A673 (cell line): ENCODE results near the gene HSD11B1L. TPM values are rescaled to one million over a fixed set of nuclear protein-coding genes. Genes with fewer than 3 reads are reported as not detected.
A peak's percentile ranks its signal among the peaks of the same experiment; 100 is the strongest.

Experiments
- BruUV-seq: library from RNA; stranded (reverse); fragments of 400-500 nt; replicated peaks from 2 replicates; lab custom pipeline; 2021; lab: Mats Ljungman, UMichigan
- CTCF ChIA-PET: fragments of 300-600 bp; sonication (Branson Sonifier 250); formaldehyde crosslinking; loops from one replicate; lab custom pipeline; 2022; ENCODE audit warnings: antibody characterized with exemption; lab: Charles Lee
- POLR2A ChIA-PET: fragments of 300-600 bp; sonication (Branson Sonifier 250); formaldehyde crosslinking; loops from one replicate; lab custom pipeline; 2022; ENCODE audit warnings: antibody characterized with exemption; ENCODE audit not compliant: low non-redundant PET; lab: Charles Lee
- DNase-seq: peaks from one replicate; pipeline ENCODE4 v3.0.0-alpha.2; 2015; ENCODE audit warnings: low spot score
- H3K27ac ChIP-seq: fragments of 200-600 bp; sonication (generic); 2 replicates; pipeline ENCODE4 v1.5.1; 2016; ENCODE audit warnings: mixed run types, low read depth, mild to moderate bottlenecking, mixed read lengths, antibody characterized with exemption, low read length; ENCODE audit not compliant: poor library complexity, severe bottlenecking
- H3K27me3 ChIP-seq: fragments of 200-600 bp; sonication (generic); replicated peaks from 2 replicates; pipeline ENCODE4 v1.6.1; 2017; ENCODE audit warnings: mixed run types, low read depth, mild to moderate bottlenecking, mixed read lengths, antibody characterized with exemption, low read length; ENCODE audit not compliant: insufficient read depth, poor library complexity
- H3K36me3 ChIP-seq: fragments of 200-600 bp; sonication (generic); 2 replicates; pipeline ENCODE4 v1.6.1; 2016; ENCODE audit warnings: mixed run types, mild to moderate bottlenecking, mixed read lengths, antibody characterized with exemption, low read length; ENCODE audit not compliant: insufficient read depth, poor library complexity, severe bottlenecking
- H3K4me1 ChIP-seq: fragments of 200-600 bp; sonication (generic); 2 replicates; pipeline ENCODE4 v1.6.1; 2017; ENCODE audit warnings: mixed run types, mild to moderate bottlenecking, mixed read lengths, antibody characterized with exemption, low read length; ENCODE audit not compliant: insufficient read depth, poor library complexity, severe bottlenecking
- H3K4me3 ChIP-seq: fragments of 200-600 bp; sonication (generic); 2 replicates; pipeline ENCODE4 v1.5.1; 2016; ENCODE audit warnings: low read depth, mixed run types, mild to moderate bottlenecking, mixed read lengths, low read length; ENCODE audit not compliant: poor library complexity, severe bottlenecking
- H3K9me3 ChIP-seq: fragments of 200-600 bp; sonication (generic); 2 replicates; pipeline ENCODE4 v1.6.1; 2016; ENCODE audit warnings: mixed run types, low read depth, mild to moderate bottlenecking, mixed read lengths, antibody characterized with exemption, low read length; ENCODE audit not compliant: poor library complexity, severe bottlenecking
- EZH2 ChIP-seq: fragments of 200-600 bp; sonication (generic); IDR thresholded peaks from 2 replicates; pipeline ENCODE4 v1.6.1; 2017; ENCODE audit warnings: borderline replicate concordance, low read depth, mild to moderate bottlenecking, mixed read lengths, antibody characterized with exemption, low read length; ENCODE audit not compliant: poor library complexity, severe bottlenecking
- intact Hi-C: fragments of 100-400 bp; cut with micrococcal nuclease; formaldehyde crosslinking; loops from one replicate; pipeline ENCODE4 v1.10.0; 2022; ENCODE audit not compliant: unreplicated experiment
- total RNA-seq: library from RNA; stranded (reverse); gene quantifications from 2 replicates; pipeline ENCODE4 v1.2.3, GENCODE V29; 2021
- TF ChIP-seq, protein P1 (sequence below): fragments of 300-800, 200-600 bp; sonication (generic); conservative IDR thresholded peaks from 2 replicates; pipeline ENCODE4 v1.5.1; 2017; ENCODE audit warnings: low read depth, mild to moderate bottlenecking, antibody characterized with exemption, low read length, moderate library complexity, mixed read lengths

HSD11B1L gene
- total RNA-seq, 1 experiment from 2014 or later = 5.7 TPM

DNA sequence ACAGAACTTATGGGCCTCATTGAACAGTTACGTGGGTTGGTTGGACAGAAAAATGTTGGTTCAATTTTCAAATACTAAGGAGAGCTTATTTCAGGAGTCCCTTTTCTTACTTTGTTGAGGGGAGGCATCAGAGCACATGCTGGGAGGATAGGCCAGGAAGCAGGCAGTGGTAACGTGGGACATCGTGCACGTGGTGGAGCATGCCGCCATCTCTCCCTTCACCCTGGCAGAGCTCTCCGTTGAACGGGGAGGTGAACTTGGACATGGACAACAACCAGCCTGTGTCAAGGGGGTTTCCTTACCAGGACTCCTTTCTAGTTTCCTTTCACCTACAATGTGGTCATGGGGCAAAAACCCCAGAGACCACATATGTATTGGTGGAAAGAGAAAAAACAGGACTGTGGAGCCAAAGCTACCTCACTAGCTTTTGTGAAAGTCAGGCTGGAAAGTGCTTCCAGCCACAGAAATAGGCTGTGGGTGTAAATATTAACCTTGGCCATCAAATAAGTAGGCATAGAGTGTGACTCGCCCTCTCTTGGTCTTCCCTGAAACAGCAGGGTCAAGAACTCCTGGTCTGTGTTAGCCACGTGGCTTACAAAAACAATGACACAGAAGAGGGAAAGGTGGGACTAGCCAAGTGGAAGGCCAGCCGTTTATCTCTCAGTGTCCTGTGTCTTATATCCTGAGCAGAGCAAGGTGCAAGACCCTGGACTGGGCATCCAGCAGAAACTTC, 14.9 kb upstream of the HSD11B1L start:
- no peak for DNase-seq
- Histone ChIP-seq H3K27ac (no peak overlapping the region), H3K27me3 (no peaks in the 10 kb centered on the region), H3K4me3 (no peak overlapping the region), H3K36me3 (peaks cover 86% of the 10 kb centered on the region), H3K9me3 (no peaks in the 10 kb centered on the region), H3K4me1 (no peaks in the 10 kb centered on the region)
- ChIA-PET POLR2A (interaction anchor here (0.6 kb wide), 1 partner anchor 865 kb away, joined by 5 read pairs; the partner anchor contains the start of gene TNFSF9), CTCF (no interaction called here)
- no peak for TF ChIP-seq EZH2
- TF ChIP-seq, protein P1, sequence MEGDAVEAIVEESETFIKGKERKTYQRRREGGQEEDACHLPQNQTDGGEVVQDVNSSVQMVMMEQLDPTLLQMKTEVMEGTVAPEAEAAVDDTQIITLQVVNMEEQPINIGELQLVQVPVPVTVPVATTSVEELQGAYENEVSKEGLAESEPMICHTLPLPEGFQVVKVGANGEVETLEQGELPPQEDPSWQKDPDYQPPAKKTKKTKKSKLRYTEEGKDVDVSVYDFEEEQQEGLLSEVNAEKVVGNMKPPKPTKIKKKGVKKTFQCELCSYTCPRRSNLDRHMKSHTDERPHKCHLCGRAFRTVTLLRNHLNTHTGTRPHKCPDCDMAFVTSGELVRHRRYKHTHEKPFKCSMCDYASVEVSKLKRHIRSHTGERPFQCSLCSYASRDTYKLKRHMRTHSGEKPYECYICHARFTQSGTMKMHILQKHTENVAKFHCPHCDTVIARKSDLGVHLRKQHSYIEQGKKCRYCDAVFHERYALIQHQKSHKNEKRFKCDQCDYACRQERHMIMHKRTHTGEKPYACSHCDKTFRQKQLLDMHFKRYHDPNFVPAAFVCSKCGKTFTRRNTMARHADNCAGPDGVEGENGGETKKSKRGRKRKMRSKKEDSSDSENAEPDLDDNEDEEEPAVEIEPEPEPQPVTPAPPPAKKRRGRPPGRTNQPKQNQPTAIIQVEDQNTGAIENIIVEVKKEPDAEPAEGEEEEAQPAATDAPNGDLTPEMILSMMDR = no peak
- BruUV-seq = no TSS peak
- intact Hi-C loops = no loop called here

DNA sequence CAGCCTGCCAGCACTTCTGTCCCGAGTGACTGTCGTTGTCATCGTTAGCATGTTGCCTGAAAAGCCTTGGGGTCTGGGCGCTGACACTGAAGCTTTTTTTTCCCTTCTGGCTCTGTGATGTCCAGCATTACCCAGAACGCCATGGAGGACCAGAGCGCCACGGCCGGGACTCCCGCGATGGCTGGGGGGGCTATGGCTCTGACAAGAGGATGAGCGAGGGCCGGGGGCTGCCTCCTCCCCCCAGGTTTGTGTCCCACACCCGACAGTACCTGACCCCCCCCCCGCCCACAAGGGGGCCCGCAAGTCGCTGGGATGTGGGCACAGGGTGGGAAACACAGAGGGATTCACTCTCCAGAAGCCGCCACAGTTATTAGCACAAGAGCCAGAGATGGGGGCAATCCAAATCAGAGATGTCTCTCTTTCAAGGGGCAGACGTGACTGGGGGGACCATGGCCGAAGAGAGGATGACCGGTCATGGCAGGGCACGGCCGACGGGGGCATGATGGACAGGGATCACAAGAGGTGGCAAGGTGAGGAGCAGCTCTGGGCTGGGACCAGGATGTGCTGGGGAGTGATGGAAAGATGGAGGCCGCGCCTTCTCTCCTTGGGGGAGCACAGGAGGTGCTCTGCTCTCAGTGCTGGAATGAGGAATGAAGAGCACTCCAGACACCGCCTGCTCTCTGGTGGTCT, 13.8 kb upstream of the HSD11B1L start:
- no TSS peak for BruUV-seq
- ChIA-PET CTCF (no interaction called here), POLR2A (interaction anchor here (0.6 kb wide), 1 partner anchor 864 kb away, joined by 5 read pairs; the partner anchor contains the start of gene TNFSF9)
- H3K27me3 ChIP-seq = no peaks in the 10 kb centered on the region
- DNase-seq = no peak
- no peak for TF ChIP-seq EZH2
- TF ChIP-seq, protein P1 = no peak
- no peaks in the 10 kb centered on the region for H3K9me3 ChIP-seq
- peaks cover 78% of the 10 kb centered on the region for H3K36me3 ChIP-seq
- intact Hi-C loops = no loop called here
- no peak overlapping the region for H3K4me3 ChIP-seq
- H3K27ac ChIP-seq = no peak overlapping the region
- no peaks in the 10 kb centered on the region for H3K4me1 ChIP-seq

DNA sequence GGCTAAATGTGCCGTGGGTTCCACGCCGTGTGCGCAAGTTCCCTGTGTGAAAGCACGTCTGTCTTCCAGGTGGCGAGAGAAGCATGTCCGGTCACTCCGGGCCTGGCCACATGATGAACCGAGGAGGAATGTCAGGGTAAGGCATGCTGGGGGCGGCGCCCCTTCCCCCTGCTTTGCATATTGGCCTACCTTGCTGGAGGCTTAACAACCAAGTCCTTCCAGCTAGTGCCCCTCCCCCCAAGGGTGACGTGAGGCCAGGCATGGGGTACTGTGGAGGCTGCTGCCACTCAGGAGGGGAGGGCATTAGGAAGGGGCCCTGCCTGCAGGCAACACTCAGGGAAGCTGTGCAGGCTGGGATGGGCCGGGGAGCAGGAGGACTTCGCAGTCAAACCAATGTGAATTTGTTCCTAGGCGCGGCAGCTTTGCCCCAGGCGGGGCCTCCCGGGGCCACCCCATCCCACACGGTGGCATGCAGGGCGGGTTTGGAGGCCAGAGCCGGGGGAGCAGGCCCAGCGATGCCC, 13.0 kb upstream of the HSD11B1L start:
- H3K4me3 ChIP-seq = no peak overlapping the region
- H3K4me1 ChIP-seq = no peaks in the 10 kb centered on the region
- DNase-seq = no peak
- peaks cover 73% of the 10 kb centered on the region for H3K36me3 ChIP-seq
- BruUV-seq = TSS peak; percentile 40
- ChIA-PET CTCF (interaction anchor here (0.8 kb wide), 1 partner anchor 19 kb away, joined by 10 read pairs; no protein-coding TSS in a partner anchor), POLR2A (interaction anchor here (0.7 kb wide), 1 partner anchor 20 kb away, joined by 4 read pairs; no protein-coding TSS in a partner anchor)
- intact Hi-C loops = no loop called here
- no peak overlapping the region for H3K27ac ChIP-seq
- TF ChIP-seq, protein P1 = no peak
- no peaks in the 10 kb centered on the region for H3K9me3 ChIP-seq
- H3K27me3 ChIP-seq = no peaks in the 10 kb centered on the region
